Fibroblast of lung (primary cell): Measurements from ENCODE around the gene ANO6. TPM values are rescaled to one million over a fixed set of nuclear protein-coding genes. Genes with fewer than 3 reads are reported as not detected.

ENCODE experiments used
- DNase-seq, 2 donors: peaks; one replicate each; pipeline versions ENCODE4 v3.0.0 to v3.0.0-alpha.2; 2010; ENCODE audit warnings: low read depth in 2 of 2
- H2AFZ ChIP-seq: 2 replicates; pipeline ENCODE4 v1.5.1; 2012; ENCODE audit warnings: low read length, control low read depth, inconsistent platforms
- H3K27ac ChIP-seq: 2 replicates; pipeline ENCODE4 v1.5.1; 2011; ENCODE audit warnings: low read length, control low read depth; ENCODE audit not compliant: insufficient read depth
- H3K27me3 ChIP-seq: 2 replicates; pipeline ENCODE4 v1.5.1; 2011; ENCODE audit warnings: mild to moderate bottlenecking, low read length; ENCODE audit not compliant: control insufficient read depth, insufficient read depth
- H3K36me3 ChIP-seq: 2 replicates; pipeline ENCODE4 v1.5.1; 2011; ENCODE audit warnings: low read length; ENCODE audit not compliant: control insufficient read depth, insufficient read depth
- H3K4me1 ChIP-seq: 2 replicates; pipeline ENCODE4 v1.5.1; 2011; ENCODE audit warnings: low read length; ENCODE audit not compliant: control insufficient read depth, insufficient read depth; ENCODE audit errors: extremely low read depth
- H3K4me2 ChIP-seq: 2 replicates; pipeline ENCODE4 v1.5.1; 2011; ENCODE audit warnings: low read length, control low read depth; ENCODE audit not compliant: insufficient read depth; ENCODE audit errors: extremely low read depth
- H3K4me3 ChIP-seq, 4 experiments: fragments of 200-600 bp in 1 of 4; sonication (generic) in 1 of 4; replicated peaks in 1 of 4; 2 replicates each; pipeline ENCODE4 v1.5.1; 2011 to 2016; ENCODE audit warnings: low read length in 4 of 4, low read depth in 3 of 4, mild to moderate bottlenecking in 3 of 4, control low read depth in 2 of 4, inconsistent platforms in 1 of 4, mixed read lengths in 1 of 4; ENCODE audit not compliant: insufficient read depth in 1 of 4; ENCODE audit errors: control extremely low read depth in 1 of 4
- H3K79me2 ChIP-seq: 2 replicates; pipeline ENCODE4 v1.5.1; 2012; ENCODE audit warnings: mild to moderate bottlenecking, low read length, inconsistent platforms; ENCODE audit not compliant: control insufficient read depth, insufficient read depth
- H3K9ac ChIP-seq: 2 replicates; pipeline ENCODE4 v1.5.1; 2011; ENCODE audit warnings: mild to moderate bottlenecking, low read length, control low read depth; ENCODE audit not compliant: insufficient read depth
- H3K9me3 ChIP-seq: 2 replicates; pipeline ENCODE4 v1.5.1; 2012; ENCODE audit warnings: low read depth, low read length; ENCODE audit not compliant: control insufficient read depth, insufficient read depth
- H4K20me1 ChIP-seq: 2 replicates; pipeline ENCODE4 v1.5.1; 2011; ENCODE audit warnings: low read length; ENCODE audit not compliant: control insufficient read depth, insufficient read depth; ENCODE audit errors: extremely low read depth
- CTCF ChIP-seq, 2 donors: IDR thresholded peaks in 1 of 2; conservative IDR thresholded peaks in 1 of 2; 1 replicate in 1 of 2; 2 replicates in 1 of 2; pipeline ENCODE4 v1.5.1; 2011 to 2012; ENCODE audit warnings: low read length in 2 of 2, control low read depth in 1 of 2, inconsistent platforms in 1 of 2, low read depth in 1 of 2, mild to moderate bottlenecking in 1 of 2
- EZH2 ChIP-seq: IDR thresholded peaks from 2 replicates; pipeline ENCODE4 v1.5.1; 2012; ENCODE audit warnings: low read length, control low read depth, mild to moderate bottlenecking; ENCODE audit errors: missing control alignments
- polyA plus RNA-seq, 2 donors: library from polyadenylated mRNA; depleted of rRNA in 1 of 2; stranded (reverse) in 1 of 2; unstranded in 1 of 2; fragments of >200 nt; gene quantifications; 2 replicates each; pipeline ENCODE4 v1.2.1, GENCODE V29; 2011 to 2012; ENCODE audit warnings: missing spikeins in 1 of 2
- total RNA-seq: library from RNA; depleted of rRNA; stranded (reverse); fragments of >200 nt; gene quantifications from 2 replicates; pipeline ENCODE4 v1.2.1, GENCODE V29; 2014

ANO6 gene
- total and polyA plus RNA-seq, 2 donors (not counting 1 experiment from before 2014, with no cell fraction given) = 59.1 to 69.1 TPM

GRCh38 chr12:45302621-45303369 is 86.9 kb downstream of the ANO6 start:
- Histone ChIP-seq H2AFZ (no peak overlapping the region), H3K79me2 (peaks cover 2% of the 10 kb centered on the region), H3K36me3 (no peaks in the 10 kb centered on the region), H3K9me3 (no peaks in the 10 kb centered on the region), H3K27ac (no peak overlapping the region), H4K20me1 (no peaks in the 10 kb centered on the region), H3K4me1 (peaks cover 3% of the 10 kb centered on the region), H3K4me3 (no peak overlapping the region), H3K4me2 (no peak overlapping the region), H3K9ac (no peak overlapping the region), H3K27me3 (no peaks in the 10 kb centered on the region)
- DNase-seq = peak in 1 of 2 donors; percentile 64
- TF ChIP-seq EZH2 = no peak
- TF ChIP-seq CTCF (conservative IDR thresholded peaks at IDR 0.05 in 1 of 2, IDR thresholded peaks at IDR 0.05 in 1 of 2; ENCODE audit: low read depth in 1 of 2, low read length in 2 of 2) = no peak

GRCh38 chr12:45303945-45304344 is 88.0 kb downstream of the ANO6 start:
- peaks cover 2% of the 10 kb centered on the region for H3K79me2 ChIP-seq
- DNase-seq = no peak
- no peak overlapping the region for H3K4me3 ChIP-seq
- H3K9ac ChIP-seq = no peak overlapping the region
- no peaks in the 10 kb centered on the region for H3K4me1 ChIP-seq
- H3K36me3 ChIP-seq = no peaks in the 10 kb centered on the region
- no peaks in the 10 kb centered on the region for H3K9me3 ChIP-seq
- TF ChIP-seq EZH2 = no peak
- TF ChIP-seq CTCF (conservative IDR thresholded peaks at IDR 0.05 in 1 of 2, IDR thresholded peaks at IDR 0.05 in 1 of 2; ENCODE audit: low read depth in 1 of 2, low read length in 2 of 2) = no peak
- H3K4me2 ChIP-seq = no peak overlapping the region
- H2AFZ ChIP-seq = no peak overlapping the region
- H3K27ac ChIP-seq = no peak overlapping the region
- H3K27me3 ChIP-seq = no peaks in the 10 kb centered on the region
- no peaks in the 10 kb centered on the region for H4K20me1 ChIP-seq

- no peak overlapping the region for H3K4me2 ChIP-seq
- no peaks in the 10 kb centered on the region for H3K9me3 ChIP-seq
- DNase-seq = no peak
- H3K9ac ChIP-seq = no peak overlapping the region
- no peak overlapping the region for H3K4me3 ChIP-seq
- TF ChIP-seq EZH2 (no peak), CTCF (conservative IDR thresholded peaks at IDR 0.05 in 1 of 2, IDR thresholded peaks at IDR 0.05 in 1 of 2; ENCODE audit: low read depth in 1 of 2, low read length in 2 of 2) (no peak)
- H3K79me2 ChIP-seq = peaks cover 2% of the 10 kb centered on the region
- no peaks in the 10 kb centered on the region for H4K20me1 ChIP-seq
- no peaks in the 10 kb centered on the region for H3K27me3 ChIP-seq
- no peak overlapping the region for H3K27ac ChIP-seq
- no peak overlapping the region for H2AFZ ChIP-seq
- no peaks in the 10 kb centered on the region for H3K36me3 ChIP-seq
- H3K4me1 ChIP-seq = peaks cover 2% of the 10 kb centered on the region
These were observed 88.8 kb downstream of the ANO6 start for GRCh38 chr12:45304514-45305178.
